K562 (cell line): ENCODE measurements around the gene CTIF. TPM values are rescaled to one million over a fixed set of nuclear protein-coding genes. Genes with fewer than 3 reads are reported as not detected.

Experiments used
- ATAC-seq: fragments of 200-7000 bp; cut with Tn5 transposase; 3 replicates; pipeline ENCODE4 v1.9.1; 2020; ENCODE audit warnings: moderate library complexity
- BruUV-seq: library from RNA; stranded (reverse); fragments of 400-500 nt; replicated peaks from 2 replicates; lab custom pipeline; 2021; lab: Mats Ljungman, UMichigan
- CTCF ChIA-PET: fragments of 300-600 bp; formaldehyde crosslinking; extraction: SDS; loops from one replicate; lab custom pipeline; 2021; ENCODE audit warnings: low intra/inter-chr PET ratio; lab: Yijun Ruan, JAX
- POLR2A ChIA-PET: fragments of 300-600, 350-650 bp; sonication (Branson Sonifier 250); formaldehyde crosslinking; extraction: SDS; loops from one replicate; lab custom pipeline; 2021; ENCODE audit warnings: antibody characterized with exemption, inconsistent platforms; lab: Yijun Ruan, JAX
- DNase-seq, 4 experiments: peaks; one replicate each; pipeline versions ENCODE4 v3.0.0 to v3.0.0-alpha.2; 2011 to 2018; ENCODE audit warnings: low spot score in 3 of 4, mixed read lengths in 3 of 4; ENCODE audit errors: extremely low read depth in 1 of 4
- FAIRE-seq: peaks from 2 replicates; lab custom pipeline; 2011; peaks lifted over from hg19 to GRCh38; lab: Jason Lieb, UNC
- H2AFZ ChIP-seq: 2 replicates; pipeline ENCODE4 v1.6.0; 2011; ENCODE audit warnings: low read depth, low read length, control low read depth, inconsistent platforms
- H3K27ac ChIP-seq: fragments of 200-600 bp; 3 replicates; pipeline ENCODE4 v1.8.0; 2011; ENCODE audit warnings: low read depth, mild to moderate bottlenecking, control low read depth, inconsistent platforms, low read length, moderate library complexity, mixed read lengths; ENCODE audit errors: extremely low read depth
- H3K27me3 ChIP-seq, 2 experiments: fragments of 300-600 bp in 1 of 2; 2 replicates in 1 of 2; 3 replicates in 1 of 2; pipeline versions ENCODE4 v1.6.0 to v1.8.0; 2011; ENCODE audit warnings: inconsistent platforms in 2 of 2, low read length in 2 of 2, mild to moderate bottlenecking in 1 of 2, mixed read lengths in 1 of 2, moderate library complexity in 1 of 2; ENCODE audit not compliant: control insufficient read depth in 2 of 2, insufficient read depth in 2 of 2
- H3K36me3 ChIP-seq: fragments of 300-600 bp; 3 replicates; pipeline ENCODE4 v1.8.0; 2011; ENCODE audit warnings: mild to moderate bottlenecking, low read length, inconsistent platforms; ENCODE audit not compliant: control insufficient read depth, insufficient read depth
- H3K4me1 ChIP-seq, 2 experiments: fragments of 200-600 bp in 1 of 2; replicated peaks in 1 of 2; 2 replicates in 1 of 2; 3 replicates in 1 of 2; pipeline versions ENCODE4 v1.5.1 to v1.8.0; 2011; ENCODE audit warnings: inconsistent platforms in 2 of 2, low read length in 2 of 2, mild to moderate bottlenecking in 1 of 2, mixed read lengths in 1 of 2, moderate library complexity in 1 of 2; ENCODE audit not compliant: control insufficient read depth in 2 of 2, insufficient read depth in 2 of 2
- H3K4me2 ChIP-seq: 2 replicates; pipeline ENCODE4 v1.6.1; 2011; ENCODE audit warnings: low read length, control low read depth, inconsistent platforms, mixed read lengths; ENCODE audit not compliant: insufficient read depth
- H3K4me3 ChIP-seq: fragments of 200-600 bp; sonication (generic), shearing (Covaris generic); 2 replicates; pipeline ENCODE4 v1.5.1; 2016; ENCODE audit warnings: control low read depth, inconsistent platforms
- H3K79me2 ChIP-seq: fragments of 200-600 bp; 3 replicates; pipeline ENCODE4 v1.8.0; 2011; ENCODE audit warnings: low read length, inconsistent platforms; ENCODE audit not compliant: control insufficient read depth, insufficient read depth
- H3K9ac ChIP-seq, 2 experiments: 2 replicates each; pipeline versions ENCODE4 v1.6.0 to v1.6.1; 2011; ENCODE audit warnings: low read depth in 2 of 2, low read length in 2 of 2, control low read depth in 1 of 2, inconsistent platforms in 1 of 2, mild to moderate bottlenecking in 1 of 2, mixed read lengths in 1 of 2; ENCODE audit not compliant: insufficient read depth in 1 of 2
- H3K9me1 ChIP-seq: one replicate; pipeline ENCODE4 v1.6.0; 2011; ENCODE audit warnings: inconsistent platforms, mild to moderate bottlenecking, low read length, moderate library complexity; ENCODE audit not compliant: control insufficient read depth, insufficient read depth
- H3K9me3 ChIP-seq: replicated peaks from 2 replicates; pipeline ENCODE4 v1.5.1; 2011; ENCODE audit warnings: low read depth, low read length, inconsistent platforms; ENCODE audit not compliant: control insufficient read depth, insufficient read depth
- H4K20me1 ChIP-seq: replicated peaks from 2 replicates; pipeline ENCODE4 v1.6.1; 2011; ENCODE audit warnings: low read length, inconsistent platforms, mixed read lengths; ENCODE audit not compliant: control insufficient read depth, insufficient read depth
- CBX2 ChIP-seq: fragments of 200-600 bp; sonication (generic); IDR thresholded peaks from one replicate; pipeline ENCODE4 v1.6.1; 2012; ENCODE audit warnings: mild to moderate bottlenecking, low read length, inconsistent platforms; ENCODE audit not compliant: insufficient read depth, poor library complexity, severe bottlenecking
- E4F1 ChIP-seq: fragments of 250-450 bp; sonication (Bioruptor Pico); IDR thresholded peaks from 2 replicates; pipeline ENCODE4 v1.5.0; 2021; ENCODE audit warnings: mild to moderate bottlenecking, borderline replicate concordance
- ESRRA ChIP-seq: fragments of 450-650 bp; IDR thresholded peaks from 2 replicates; pipeline ENCODE4 v1.6.1; 2014; ENCODE audit warnings: low read depth, mild to moderate bottlenecking, moderate library complexity, borderline replicate concordance
- FOXA1 ChIP-seq: fragments of 450-650 bp; IDR thresholded peaks from 2 replicates; pipeline ENCODE4 v1.6.1; 2016; ENCODE audit warnings: mild to moderate bottlenecking, borderline replicate concordance
- FOXA3 ChIP-seq, 2 experiments: fragments of 450-650 bp in 1 of 2; sonication (generic) in 1 of 2; formaldehyde crosslinking; IDR thresholded peaks in 1 of 2; conservative IDR thresholded peaks in 1 of 2; 2 replicates each; pipeline versions ENCODE4 v1.4.0 to v1.8.0; 2020 to 2022; ENCODE audit warnings: mild to moderate bottlenecking in 2 of 2, missing genetic modification reagents in 1 of 2
- NELFE ChIP-seq: IDR thresholded peaks from 2 replicates; pipeline ENCODE4 v1.6.1; 2011; ENCODE audit warnings: mild to moderate bottlenecking; ENCODE audit not compliant: insufficient read depth, insufficient read length
- NEUROD1 ChIP-seq: fragments of 150-350 bp; IDR thresholded peaks from 2 replicates; pipeline ENCODE4 v1.6.1; 2014; ENCODE audit warnings: borderline replicate concordance, low read length, low read depth; ENCODE audit not compliant: partially characterized antibody
- PHB ChIP-seq: fragments of 250-450 bp; sonication (Bioruptor Pico); IDR thresholded peaks from 2 replicates; pipeline ENCODE4 v1.5.0; 2021
- POLR3A ChIP-seq: IDR thresholded peaks from 2 replicates; pipeline ENCODE4 v1.6.1; 2011; ENCODE audit warnings: borderline replicate concordance, mild to moderate bottlenecking, moderate library complexity; ENCODE audit not compliant: insufficient read length, insufficient read depth; ENCODE audit errors: extremely low read depth
- SP1 ChIP-seq: sonication (generic); formaldehyde crosslinking; IDR thresholded peaks from 2 replicates; pipeline ENCODE4 v1.8.1; 2022; ENCODE audit warnings: mild to moderate bottlenecking, missing genetic modification reagents
- U2AF1 ChIP-seq: fragments of 200-400 bp; formaldehyde crosslinking; optimal IDR thresholded peaks from 2 replicates; pipeline ENCODE3; 2017; ENCODE audit warnings: mild to moderate bottlenecking, low read depth, low read length, moderate library complexity
- ZNF133 ChIP-seq: fragments of 250-450 bp; sonication (Bioruptor Pico); IDR thresholded peaks from 2 replicates; pipeline ENCODE4 v1.4.0; 2020; ENCODE audit warnings: mild to moderate bottlenecking
- ZNF253 ChIP-seq: fragments of 250-450 bp; sonication (Bioruptor Pico); conservative IDR thresholded peaks from 2 replicates; pipeline ENCODE4 v1.6.1; 2021; ENCODE audit warnings: mild to moderate bottlenecking
- ZNF551 ChIP-seq: fragments of 250-450 bp; sonication (Bioruptor Pico); IDR thresholded peaks from 2 replicates; pipeline ENCODE4 v1.5.0; 2021; ENCODE audit warnings: mild to moderate bottlenecking, moderate library complexity
- ZNF639 ChIP-seq, 2 experiments: fragments of 200-800 bp in 1 of 2; sonication (Bioruptor generic) in 1 of 2; sonication (generic) in 1 of 2; formaldehyde crosslinking in 1 of 2; IDR thresholded peaks in 1 of 2; conservative IDR thresholded peaks in 1 of 2; 2 replicates each; pipeline versions ENCODE4 v1.5.0 to v1.6.1; 2016 to 2020; ENCODE audit warnings: missing compliant biosample characterization in 1 of 2, missing genetic modification characterization in 1 of 2, missing genetic modification reagents in 1 of 2
- WGBS: fragments of 100-300 bp; shearing (Covaris generic); methylation state at CpG from one replicate; pipeline ENCODE4 v1.1.6; 2016; ENCODE audit warnings: low coverage, mixed read lengths; ENCODE audit not compliant: insufficient coverage; ENCODE audit errors: missing lambda C conversion rate; 5-methylcytosine and 5-hydroxymethylcytosine counted together
- in situ Hi-C: fragments of 300-500 bp; cut with MboI; formaldehyde crosslinking; loops from 4 replicates; pipeline ENCODE4 v1.15.0; 2018; ENCODE audit warnings: inconsistent platforms, mixed read lengths
- intact Hi-C: fragments of 100-400 bp; cut with micrococcal nuclease; formaldehyde crosslinking; loops from 2 replicates; pipeline ENCODE4 v1.14.2; 2022
- polyA plus RNA-seq, 8 experiments: library from polyadenylated mRNA; depleted of rRNA in 4 of 8; stranded (reverse) in 5 of 8; unstranded in 3 of 8; fragments of >200 nt; fragmentation: Nextera tagmentation in 2 of 8; fragmentation: Illumina TruSeq in 1 of 8; extraction: Ambion mirVana in 2 of 8; extraction: Trizol in 1 of 8; gene quantifications; 2 replicates each; pipeline versions ENCODE4 v1.2.1 to v1.2.3, GENCODE V29; 2011 to 2014; ENCODE audit warnings: inconsistent platforms in 1 of 8, missing spikeins in 1 of 8
- total RNA-seq, 7 experiments: library from RNA; depleted of rRNA in 6 of 7; stranded (reverse); fragments of >200 nt in 6 of 7; fragmentation: Illumina TruSeq in 2 of 7; extraction: Trizol in 2 of 7; gene quantifications; 2 replicates each; pipeline versions ENCODE4 v1.2.1 to v1.2.3, GENCODE V29; 2011 to 2021; ENCODE audit warnings: low replicate concordance in 1 of 7

Gene CTIF
- total and polyA plus RNA-seq, 9 of the 15 experiments (the other 6 are each of a cell fraction or from before 2014, with no cell fraction given), result 0.17 to 11.5 (median 2.2) TPM

- TF ChIP-seq FOXA1 (no peak), CBX2 (no peak), U2AF1 (no peak), NEUROD1 (no peak), FOXA3 (CRISPR knock-in tag; conservative IDR thresholded peaks at IDR 0.05 in 1 of 2, IDR thresholded peaks at IDR 0.05 in 1 of 2) (no peak), POLR3A (no peak), ZNF551 (CRISPR knock-in tag) (no peak), PHB (CRISPR knock-in tag) (no peak), ZNF639 (CRISPR knock-in tag; conservative IDR thresholded peaks at IDR 0.05 in 1 of 2, IDR thresholded peaks at IDR 0.05 in 1 of 2) (no peak), ESRRA (no peak), ZNF253 (CRISPR knock-in tag) (no peak), ZNF133 (CRISPR knock-in tag) (no peak), E4F1 (CRISPR knock-in tag) (no peak), NELFE (no peak), SP1 (CRISPR knock-in tag) (no peak)
- no peak overlapping the region for H3K27ac ChIP-seq
These were observed 96.1 kb downstream of the CTIF start for GRCh38 chr18:48634975-48635374.

More at GRCh38 chr18:48634975-48635374, 96.1 kb downstream of the CTIF start:
- in situ Hi-C loops (no loop called here), intact Hi-C loops (no loop called here)
- Histone ChIP-seq H3K9me1 (no peaks in the 10 kb centered on the region), H3K9ac (no peak overlapping the region), H3K9me3 (no peaks in the 10 kb centered on the region), H3K4me1 (no peaks in the 10 kb centered on the region), H3K4me2 (no peak overlapping the region), H3K4me3 (no peak overlapping the region), H3K27me3 (no peaks in the 10 kb centered on the region), H3K36me3 (no peaks in the 10 kb centered on the region), H2AFZ (no peak overlapping the region), H4K20me1 (no peaks in the 10 kb centered on the region; the same call in 1 of the 2 replicates), H3K79me2 (no peaks in the 10 kb centered on the region)
- no peak for FAIRE-seq
- BruUV-seq, result no TSS peak
- POLR2A ChIA-PET, result interaction anchor here (0.6 kb wide), 1 partner anchor 757 kb away, joined by 4 read pairs; no protein-coding TSS in a partner anchor
- no peak for ATAC-seq
- CTCF ChIA-PET, result interaction anchor here (0.6 kb wide), 1 partner anchor 159 kb away, joined by 3 read pairs; no protein-coding TSS in a partner anchor
- no peak for DNase-seq
- 77% methylated on average over 1 of the region's 1 CpG for WGBS
